GM12874 (cell line): ENCODE measurements around the gene PNMA6F.

ENCODE experiments used
- TF ChIP-seq, protein P1 (sequence below): IDR thresholded peaks from 2 replicates; pipeline ENCODE4 v1.5.1; 2011; ENCODE audit warnings: low read depth, mild to moderate bottlenecking, control low read depth, low read length, moderate library complexity; ENCODE audit not compliant: insufficient read depth

The PNMA6F gene

DNA sequence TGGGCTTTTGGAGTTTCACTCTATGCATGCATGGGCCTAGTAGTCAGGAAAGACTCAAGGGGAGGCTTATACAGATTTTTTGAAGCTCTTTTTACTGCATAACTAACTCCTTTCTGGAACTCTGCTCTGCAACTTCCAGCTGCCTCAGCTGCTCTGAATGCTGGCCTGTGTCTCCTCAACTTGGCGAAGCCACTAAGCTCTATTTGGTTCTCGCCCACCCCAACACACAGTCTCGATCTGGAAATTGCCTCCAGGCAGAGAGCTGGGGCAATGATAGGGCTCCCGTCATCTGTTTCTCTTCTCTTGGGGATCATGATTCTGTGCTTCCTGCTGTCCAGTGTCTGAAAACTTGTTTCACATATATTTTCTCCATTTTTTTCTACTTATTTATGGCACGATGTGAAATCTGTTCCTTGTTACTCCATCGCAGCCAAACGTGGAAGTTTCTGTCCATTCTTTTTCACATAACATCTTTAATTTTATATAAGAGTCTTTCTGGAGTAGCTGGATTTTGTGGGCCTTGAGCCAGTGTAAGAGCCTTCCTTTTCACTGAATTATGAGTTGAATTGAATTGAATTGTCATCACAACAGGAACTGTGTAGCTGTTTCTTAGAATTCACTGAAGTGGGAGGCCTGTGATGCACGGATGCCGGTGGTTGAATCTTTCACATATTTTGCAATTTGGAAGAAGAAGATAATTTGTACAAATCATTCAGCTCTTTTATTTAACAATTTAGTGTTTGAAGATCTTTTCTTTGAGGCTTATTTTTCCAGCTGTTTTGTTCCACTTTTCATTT, 21.4 kb upstream of the PNMA6F start:
- TF ChIP-seq, protein P1, sequence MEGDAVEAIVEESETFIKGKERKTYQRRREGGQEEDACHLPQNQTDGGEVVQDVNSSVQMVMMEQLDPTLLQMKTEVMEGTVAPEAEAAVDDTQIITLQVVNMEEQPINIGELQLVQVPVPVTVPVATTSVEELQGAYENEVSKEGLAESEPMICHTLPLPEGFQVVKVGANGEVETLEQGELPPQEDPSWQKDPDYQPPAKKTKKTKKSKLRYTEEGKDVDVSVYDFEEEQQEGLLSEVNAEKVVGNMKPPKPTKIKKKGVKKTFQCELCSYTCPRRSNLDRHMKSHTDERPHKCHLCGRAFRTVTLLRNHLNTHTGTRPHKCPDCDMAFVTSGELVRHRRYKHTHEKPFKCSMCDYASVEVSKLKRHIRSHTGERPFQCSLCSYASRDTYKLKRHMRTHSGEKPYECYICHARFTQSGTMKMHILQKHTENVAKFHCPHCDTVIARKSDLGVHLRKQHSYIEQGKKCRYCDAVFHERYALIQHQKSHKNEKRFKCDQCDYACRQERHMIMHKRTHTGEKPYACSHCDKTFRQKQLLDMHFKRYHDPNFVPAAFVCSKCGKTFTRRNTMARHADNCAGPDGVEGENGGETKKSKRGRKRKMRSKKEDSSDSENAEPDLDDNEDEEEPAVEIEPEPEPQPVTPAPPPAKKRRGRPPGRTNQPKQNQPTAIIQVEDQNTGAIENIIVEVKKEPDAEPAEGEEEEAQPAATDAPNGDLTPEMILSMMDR = no peak

DNA sequence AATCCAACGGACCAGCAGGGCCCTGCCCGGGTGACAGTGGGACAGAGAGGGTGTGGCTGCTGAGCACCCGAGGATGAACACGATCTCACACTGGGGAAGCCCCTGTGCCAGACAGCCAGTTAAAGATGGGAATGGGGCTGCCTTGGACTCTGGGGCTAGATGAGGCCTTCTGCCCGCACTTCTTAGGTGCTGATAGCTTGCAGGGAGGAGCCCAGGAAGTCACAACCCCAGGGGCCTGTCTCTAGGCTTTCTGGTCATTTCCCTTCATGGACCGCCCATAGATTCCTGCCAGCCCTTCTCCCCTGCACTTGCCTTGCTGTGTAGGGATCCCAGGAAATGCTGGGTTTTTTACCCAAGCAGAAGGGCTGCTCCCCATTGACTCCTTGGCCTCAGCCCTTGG, 18.5 kb upstream of the PNMA6F start:
- TF ChIP-seq, protein P1 = no peak

DNA sequence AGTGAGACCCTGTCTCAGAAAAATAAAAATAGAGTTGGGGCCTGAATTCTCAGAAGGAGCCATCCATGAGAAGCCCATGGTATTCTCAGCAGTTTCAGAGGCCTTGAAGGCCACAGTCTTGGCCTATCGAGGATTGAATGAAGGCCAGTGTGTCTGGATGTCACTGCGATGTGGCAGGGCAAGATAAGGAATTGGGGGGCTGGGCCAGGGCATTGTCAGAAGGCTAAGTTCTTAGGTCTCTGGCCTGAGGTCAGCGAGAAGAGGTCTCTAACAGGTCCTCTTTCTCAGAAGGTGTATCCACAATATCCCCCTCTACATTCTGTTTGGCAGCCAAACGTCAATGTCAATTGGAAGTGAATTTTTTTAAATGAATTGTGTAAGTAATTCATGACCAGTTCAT, 18.1 kb upstream of the PNMA6F start:
- TF ChIP-seq, protein P1 = no peak

DNA sequence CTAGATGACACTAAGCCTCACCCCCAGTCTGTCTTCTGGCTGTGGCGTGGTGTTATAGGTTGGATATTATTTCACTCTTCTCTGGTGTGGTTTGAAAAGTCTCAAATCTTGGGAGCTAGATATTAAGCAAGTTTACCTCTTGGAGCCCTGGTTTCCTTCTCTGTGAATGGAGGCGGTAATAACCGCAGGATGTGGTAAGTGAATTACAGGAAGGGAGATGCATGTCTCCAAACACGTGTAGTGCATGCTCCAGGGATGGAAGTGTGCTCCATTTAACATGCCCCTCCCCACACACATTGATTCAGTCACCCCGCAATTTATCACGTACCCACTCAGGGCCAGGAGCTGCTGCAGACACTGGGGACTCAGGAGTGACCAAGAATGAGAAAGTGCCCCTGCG, 17.3 kb upstream of the PNMA6F start:
- TF ChIP-seq, protein P1 = no peak

DNA sequence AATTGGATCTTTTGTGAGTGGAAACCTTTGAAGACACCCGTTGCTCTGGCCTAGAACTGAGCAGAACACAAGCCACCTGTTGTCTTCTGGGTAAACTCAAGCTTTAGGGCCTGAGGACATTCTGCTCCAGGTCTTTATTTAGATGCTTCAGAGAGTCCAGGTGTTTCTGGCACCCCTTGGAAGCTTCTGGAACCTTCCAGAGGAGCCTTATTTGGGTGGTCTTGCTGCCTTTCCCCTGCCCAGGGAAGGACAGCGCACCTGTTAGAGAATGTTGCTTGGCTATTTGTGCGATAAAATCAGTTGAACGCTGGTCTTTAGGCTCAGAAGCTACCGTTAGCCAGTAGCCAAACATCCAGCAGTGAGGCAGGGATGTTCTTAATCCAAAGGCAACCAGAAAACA, 15.4 kb upstream of the PNMA6F start:
- TF ChIP-seq, protein P1 = no peak

DNA sequence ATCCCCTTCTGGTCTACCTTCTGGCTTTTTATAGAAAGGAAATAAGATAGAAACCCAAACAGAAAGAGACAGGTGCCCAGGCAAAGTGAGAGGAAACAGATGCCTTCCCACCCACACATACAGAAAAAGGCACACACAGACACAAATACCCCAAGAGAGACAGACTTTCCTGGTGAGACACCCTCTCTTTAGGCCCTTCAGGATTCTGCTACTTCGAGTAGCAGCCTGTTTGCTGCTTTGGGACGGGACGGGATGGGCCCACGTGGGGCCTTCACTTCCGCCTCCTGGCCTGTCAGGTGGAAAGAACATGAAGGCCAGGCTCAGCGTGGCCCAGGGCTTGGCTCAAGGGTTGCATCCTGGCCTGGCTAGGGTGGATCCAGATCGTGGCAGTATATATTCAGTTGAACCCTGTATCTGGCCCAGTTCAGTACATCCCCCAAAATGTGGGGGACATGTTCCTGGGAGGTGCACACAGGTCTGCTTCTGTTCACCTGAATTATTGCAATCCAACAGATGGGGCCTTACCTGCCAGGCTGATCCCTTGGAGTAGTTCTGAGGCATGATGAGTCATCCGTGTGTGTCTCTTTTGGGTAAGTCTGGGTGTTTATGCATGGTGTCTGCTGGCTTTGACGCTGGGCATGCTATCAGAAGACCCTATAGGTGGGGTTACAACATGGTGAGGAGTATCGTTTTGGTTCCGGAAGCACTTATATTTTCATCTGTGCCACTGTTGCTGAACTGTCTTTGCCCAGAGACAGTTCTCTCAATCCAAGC, 14.7 kb upstream of the PNMA6F start:
- TF ChIP-seq, protein P1 = no peak

DNA sequence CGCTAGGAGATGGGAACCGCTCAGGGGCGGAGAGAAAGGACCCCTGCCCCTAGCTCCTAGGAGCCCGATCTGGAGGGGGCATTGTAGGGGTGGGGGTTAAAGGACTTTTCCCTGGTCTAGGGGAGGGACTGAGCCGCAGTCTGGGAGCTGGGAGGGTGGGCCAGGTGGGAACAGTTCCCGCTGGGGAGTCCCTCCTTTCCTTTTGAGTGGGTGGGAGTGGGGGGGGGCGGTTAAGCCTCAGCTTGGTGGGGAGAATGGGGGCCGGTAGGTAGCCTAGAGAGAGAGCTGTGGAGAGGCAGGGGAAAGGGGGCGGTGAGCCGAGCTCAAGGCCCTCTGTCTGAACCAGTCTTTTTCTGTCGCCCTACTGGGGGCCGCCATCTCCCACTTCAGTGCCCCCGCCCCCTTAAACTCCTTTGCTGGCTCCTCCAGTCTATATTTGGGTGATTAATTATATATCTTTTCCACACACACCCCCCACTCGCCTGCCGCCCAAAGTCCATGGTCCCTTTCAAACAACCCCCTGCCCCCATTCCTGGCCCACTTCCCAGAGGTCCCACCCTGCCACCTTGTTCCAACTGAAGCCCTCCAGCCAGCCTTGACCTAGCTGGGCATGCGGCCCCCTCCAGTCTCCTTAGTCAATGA, 13.2 kb upstream of the PNMA6F start:
- TF ChIP-seq, protein P1 = no peak
